ENCODE results near the gene WNT3A.

WNT3A gene

DNA sequence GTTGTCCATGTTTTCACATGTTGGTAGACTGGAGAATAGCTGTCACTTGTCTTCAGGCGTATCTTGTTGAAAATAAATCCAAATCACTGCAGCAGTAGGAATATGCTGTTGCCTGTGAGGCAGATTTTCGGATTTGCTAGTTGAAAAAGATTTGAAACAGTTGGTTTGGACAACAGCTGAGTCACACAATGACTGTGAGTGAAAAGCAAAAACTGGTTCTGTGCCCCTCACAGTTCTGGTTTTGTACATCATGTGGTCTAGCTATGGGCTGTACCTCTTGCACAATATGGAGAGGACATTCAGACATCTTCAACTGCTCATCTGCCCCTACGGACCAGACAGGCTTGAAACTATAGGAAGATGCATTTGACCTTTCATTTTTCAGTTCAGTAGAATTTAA, 77.5 kb downstream of the WNT3A start:
- DNase-seq (ENCODE audit: low read depth in 2 of 2) = no peak

DNA sequence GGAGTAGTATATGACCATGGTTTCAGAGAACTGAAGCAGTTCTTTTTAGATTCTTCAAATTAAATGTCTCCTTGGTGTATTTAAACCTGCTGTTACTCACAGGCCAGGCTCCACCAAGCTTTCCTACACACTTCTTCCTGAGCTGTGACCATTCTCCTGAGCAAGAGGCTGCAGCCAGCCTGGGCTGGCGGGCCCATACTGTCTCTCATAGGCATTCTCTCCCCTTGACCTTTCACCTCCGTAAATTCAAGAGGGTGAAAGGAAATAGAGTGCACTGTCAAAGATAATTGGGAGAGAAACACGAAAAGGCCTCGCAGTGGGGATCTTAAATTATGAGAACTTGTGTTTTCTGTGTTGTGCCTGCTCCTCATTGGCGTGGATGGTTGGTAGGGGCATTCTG, 78.0 kb downstream of the WNT3A start:
- no peak for DNase-seq (ENCODE audit: low read depth in 2 of 2)

DNA sequence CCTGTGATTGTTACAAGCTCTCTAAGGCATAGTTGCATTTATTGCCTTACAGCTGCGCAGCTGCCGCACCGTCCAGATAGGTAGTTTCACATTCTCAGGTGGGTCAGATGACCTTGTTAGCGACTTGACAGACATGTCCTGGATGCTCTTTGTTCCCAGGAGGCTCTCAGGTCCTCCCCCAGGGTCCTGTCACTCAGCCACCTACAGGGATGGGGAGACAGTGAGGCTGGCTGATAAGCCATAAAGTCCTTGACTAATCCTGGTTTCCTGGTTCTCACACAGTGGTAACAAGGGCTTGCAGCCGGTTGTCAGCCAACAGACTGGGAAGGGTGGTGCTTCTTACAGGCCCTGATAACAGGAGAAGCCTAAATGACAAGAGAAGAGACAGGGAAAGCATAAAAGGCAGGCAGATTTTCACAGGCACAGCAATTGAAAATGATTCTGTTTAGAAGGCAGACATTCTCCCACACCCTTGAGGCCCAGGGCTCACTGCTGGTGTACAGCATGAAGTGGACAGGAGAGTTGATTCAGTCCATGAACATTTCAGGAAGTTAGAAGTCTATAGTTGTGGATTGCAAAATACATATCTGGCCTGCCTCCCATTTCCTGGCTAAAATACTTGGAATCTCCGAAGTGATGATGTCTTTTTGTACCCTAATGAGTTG, 78.6 kb downstream of the WNT3A start:
- DNase-seq (ENCODE audit: low read depth in 2 of 2) = no peak

DNA sequence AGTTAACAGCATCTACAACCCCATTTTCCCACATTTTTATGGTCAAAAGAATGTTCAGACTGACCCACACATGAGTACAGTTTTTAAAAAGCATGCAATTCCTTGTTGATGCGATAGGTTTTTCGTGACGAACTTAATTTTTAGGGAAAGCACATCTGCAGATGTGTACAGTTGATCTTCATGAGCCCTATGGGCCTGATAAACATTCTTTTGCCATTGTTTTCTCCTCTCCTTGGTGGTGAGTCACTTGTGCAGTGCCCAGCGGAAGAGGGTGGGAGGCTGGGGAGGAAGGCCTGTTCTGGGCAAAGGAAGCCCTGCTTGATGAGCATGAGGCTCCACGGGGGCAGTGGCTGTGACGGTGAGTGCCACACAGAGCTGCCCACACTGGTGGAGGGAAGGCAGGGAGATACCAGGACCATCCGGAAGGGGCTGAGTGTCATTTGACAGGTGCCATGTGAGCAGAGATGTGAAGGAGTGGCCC, 81.0 kb downstream of the WNT3A start:
- no peak for DNase-seq (ENCODE audit: low read depth in 2 of 2)

DNA sequence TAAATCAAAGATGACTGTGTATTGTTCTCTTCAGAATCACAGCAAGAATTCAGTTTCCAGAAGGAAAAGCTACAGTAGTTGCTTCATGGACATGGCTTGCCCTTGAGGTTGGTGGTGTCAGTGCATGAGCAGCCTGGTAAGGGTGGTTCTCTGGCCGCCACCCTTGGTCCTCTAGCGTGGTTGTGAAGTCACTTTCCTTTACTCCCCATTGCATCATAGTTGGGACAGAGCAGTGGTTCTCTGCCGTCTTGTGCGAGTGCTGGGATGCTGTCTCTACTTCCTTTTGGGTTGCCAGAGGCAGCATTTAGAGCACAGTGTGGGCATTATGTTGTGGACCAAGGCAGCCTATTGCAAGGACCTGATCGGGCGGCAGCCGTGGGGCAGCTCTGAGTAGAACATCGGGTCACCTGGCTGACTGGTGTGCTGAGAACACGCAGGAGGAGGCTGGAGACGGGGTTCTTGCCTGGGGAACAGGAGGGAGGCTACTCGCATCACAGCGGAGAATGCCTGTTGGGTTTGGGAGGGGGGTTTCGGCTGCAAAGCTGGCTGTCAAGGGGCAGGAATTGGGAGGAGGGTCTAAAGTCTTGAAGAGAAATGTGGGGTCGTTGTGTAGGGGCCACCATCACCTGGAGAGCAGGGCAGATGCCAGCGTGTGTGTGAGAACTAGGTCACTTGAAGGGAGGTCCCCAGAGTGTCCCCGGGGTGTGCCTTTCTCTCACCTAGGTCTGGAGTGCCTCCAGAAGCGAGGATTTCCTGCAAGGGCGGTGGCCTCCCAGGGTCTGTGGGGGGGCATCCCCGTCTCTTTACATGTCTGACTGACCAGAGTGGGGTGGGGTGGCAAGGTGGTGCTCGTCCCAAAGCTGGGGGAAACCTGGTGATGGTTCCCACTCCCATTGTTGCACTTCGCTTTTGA, 82.0 kb downstream of the WNT3A start:
- no peak for DNase-seq (ENCODE audit: low read depth in 2 of 2)

DNA sequence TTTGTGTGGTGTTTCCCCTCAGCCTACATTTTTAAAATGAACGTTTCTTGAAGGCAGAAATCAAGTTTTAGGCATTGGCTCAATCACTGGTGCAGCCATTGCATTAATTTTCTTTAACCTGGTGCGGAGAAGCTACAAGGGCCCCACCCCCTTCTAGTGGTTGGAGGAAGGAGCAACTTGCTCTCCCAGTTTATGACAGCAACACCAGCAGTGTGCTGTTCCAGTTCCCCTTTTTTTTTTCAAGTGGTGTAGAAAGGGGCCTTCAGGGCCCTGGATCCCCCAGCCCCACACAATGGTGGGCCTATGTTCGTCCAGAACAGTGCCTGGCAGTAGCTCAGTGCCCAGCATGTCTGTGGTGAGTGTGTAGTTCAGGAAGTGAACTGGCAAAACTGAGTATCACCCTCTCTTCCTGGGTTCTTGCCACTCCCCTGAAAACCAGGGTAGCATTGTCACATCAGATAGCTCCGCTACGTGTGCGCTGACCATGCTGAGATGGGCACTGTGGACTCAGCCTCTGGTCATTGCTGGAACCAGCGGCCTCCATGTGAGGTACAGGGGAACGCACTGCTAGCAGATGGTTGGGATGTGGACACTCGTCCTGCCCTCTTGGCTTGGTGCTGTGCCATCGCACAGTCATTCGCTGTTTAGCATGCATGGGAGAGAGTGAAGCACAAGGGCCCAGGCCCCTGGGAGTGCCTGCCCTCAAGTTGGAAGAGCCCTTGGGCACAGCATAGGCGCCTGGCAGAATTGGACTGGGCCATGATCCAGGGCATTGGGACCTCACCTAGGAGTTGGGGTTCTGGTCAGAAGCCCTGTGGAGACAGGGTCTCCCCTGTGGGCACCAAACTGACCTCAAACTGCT, 83.0 kb downstream of the WNT3A start:
- no peak for DNase-seq (ENCODE audit: low read depth in 2 of 2)

DNA sequence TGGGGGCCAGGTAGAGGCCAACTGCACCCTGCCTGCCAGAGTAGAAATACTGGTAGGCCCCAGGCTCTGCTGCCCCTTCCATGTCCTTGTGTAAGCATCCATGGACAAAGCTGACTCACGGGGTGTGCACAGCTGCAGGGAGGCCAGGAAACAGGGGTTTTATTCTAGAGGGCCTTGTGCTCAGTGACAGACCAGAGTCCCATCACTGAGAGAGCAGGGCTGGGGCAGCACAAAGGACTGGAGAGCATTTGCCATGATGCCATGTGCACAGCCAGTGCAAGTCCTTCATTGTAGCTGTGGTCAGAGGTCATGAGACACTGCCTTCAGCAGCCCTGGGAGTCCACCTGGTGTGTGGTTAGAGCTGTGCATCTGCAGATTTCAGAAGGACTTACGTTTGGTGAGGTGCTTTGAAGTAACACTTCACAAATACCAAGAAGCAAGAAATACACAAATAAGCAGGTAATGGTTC, 83.8 kb downstream of the WNT3A start:
- no peak for DNase-seq (ENCODE audit: low read depth in 2 of 2)

DNA sequence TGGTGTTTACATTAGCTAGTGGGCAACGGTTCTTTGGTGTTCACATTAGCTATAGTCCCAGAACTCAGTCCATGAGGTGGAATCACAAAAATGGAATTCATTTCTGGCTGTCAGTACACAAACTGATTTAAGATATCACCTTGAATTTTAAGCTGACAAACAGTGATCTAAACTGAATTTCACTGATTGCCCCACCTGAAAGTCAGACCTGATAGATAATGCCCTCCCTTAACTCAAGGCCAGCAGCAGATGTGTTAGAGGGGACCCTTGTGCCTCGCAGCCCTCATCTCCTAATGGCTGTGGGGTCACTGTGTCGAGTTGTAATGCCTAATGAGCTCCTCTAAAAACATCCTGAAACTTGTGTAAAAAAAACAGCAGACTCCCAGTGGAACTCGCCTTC, 84.3 kb downstream of the WNT3A start:
- no peak for DNase-seq (ENCODE audit: low read depth in 2 of 2)

- DNase-seq (ENCODE audit: low read depth in 2 of 2) = no peak
Observed at GRCh38 chr1:228092342-228093049, 85.7 kb downstream of the WNT3A start.

DNA sequence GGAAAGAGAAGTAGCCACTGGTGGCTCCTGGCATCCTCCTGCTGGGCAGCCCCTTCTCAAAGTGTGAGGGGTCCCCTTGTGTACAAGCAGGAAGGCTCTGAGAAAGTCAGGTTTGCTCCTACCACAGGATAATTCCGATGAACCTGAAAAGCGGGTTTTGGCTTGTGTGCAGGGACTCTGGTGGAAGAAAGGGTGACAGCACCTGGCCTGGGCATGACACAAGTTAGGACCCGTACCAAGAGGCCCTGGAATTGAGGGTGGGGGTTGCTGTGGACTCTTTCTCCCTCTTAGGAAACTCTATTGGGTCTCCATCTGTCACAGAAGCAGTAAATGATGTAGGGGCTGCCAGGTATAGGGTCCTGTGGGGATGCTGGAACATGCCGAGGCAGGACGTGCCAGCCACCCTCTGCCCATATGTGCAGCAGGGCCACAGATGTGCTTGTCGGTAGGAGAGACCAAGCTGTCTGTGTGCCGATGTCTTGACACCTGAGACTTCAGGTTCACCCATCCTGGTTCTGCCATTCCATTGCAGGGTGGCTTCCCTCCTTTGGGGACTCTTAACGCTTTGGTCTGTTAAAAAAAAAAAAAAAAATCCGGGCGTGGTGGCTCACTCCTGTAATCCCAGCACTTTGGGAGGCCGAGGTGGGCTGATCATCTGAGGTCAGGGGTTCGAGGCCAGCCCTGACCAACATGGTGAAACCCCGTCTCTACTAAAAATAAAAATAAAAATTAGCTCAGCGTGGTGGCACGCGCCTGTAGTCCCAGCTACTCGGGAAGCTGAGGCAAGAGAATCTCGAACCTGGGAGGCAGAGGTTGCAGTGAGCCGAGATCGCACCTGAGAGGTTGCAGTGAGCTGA, 86.5 kb downstream of the WNT3A start:
- no peak for DNase-seq (ENCODE audit: low read depth in 2 of 2)

- DNase-seq (ENCODE audit: low read depth in 2 of 2) = no peak
Observed at GRCh38 chr1:228094432-228095016, 87.7 kb downstream of the WNT3A start.

DNA sequence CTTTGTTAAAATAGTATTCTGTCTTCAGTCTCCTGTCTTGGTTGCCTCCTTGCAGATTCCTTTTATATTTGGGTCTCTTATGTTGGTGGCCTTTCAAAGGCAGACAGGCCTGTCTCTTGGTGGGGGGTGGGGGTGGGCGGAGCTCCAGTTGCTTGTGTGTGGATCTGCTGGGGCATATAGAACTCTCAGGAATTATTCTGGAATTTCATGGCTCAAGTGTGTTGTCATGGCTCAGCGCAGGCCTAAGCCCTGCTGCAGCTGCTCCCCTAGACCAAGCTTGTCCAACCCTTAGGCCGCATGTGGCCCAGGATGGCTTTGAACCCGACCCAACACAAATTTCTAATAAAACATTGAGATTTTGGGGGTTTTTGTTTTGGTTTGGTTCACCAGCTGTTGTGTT, 88.4 kb downstream of the WNT3A start:
- no peak for DNase-seq (ENCODE audit: low read depth in 2 of 2)

- no peak for DNase-seq (ENCODE audit: low read depth in 2 of 2)
Observed at GRCh38 chr1:228095938-228096337, 89.1 kb downstream of the WNT3A start.

GRCh38 chr1:228096416-228097332, 89.9 kb downstream of the WNT3A start:
- no peak for DNase-seq (ENCODE audit: low read depth in 2 of 2)

DNA sequence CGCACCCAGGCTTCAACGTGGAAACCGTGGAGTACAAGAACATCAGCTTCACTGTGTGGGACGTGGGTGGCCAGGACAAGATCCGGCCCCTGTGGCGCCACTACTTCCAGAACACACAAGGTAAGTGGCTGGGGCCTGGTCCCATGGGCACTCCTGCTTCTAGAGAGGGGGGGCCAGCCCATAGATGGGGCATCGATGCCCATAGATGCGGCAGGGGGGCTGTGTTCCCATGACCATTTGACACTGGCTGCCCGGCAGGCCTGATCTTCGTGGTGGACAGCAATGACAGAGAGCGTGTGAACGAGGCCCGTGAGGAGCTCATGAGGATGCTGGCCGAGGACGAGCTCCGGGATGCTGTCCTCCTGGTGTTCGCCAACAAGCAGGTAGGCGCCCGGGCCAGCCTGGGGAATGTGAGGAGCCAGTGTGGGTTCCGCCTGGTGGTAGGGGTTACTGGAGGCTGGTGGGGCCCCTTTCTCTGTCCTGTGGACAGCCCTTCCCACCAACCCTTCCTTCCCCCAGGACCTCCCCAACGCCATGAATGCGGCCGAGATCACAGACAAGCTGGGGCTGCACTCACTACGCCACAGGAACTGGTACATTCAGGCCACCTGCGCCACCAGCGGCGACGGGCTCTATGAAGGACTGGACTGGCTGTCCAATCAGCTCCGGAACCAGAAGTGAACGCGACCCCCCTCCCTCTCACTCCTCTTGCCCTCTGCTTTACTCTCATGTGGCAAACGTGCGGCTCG, 90.7 kb downstream of the WNT3A start:
- DNase-seq (ENCODE audit: low read depth in 2 of 2) = no peak

- no peak for DNase-seq (ENCODE audit: low read depth in 2 of 2)
Observed at GRCh38 chr1:228098323-228098931, 91.6 kb downstream of the WNT3A start.

DNA sequence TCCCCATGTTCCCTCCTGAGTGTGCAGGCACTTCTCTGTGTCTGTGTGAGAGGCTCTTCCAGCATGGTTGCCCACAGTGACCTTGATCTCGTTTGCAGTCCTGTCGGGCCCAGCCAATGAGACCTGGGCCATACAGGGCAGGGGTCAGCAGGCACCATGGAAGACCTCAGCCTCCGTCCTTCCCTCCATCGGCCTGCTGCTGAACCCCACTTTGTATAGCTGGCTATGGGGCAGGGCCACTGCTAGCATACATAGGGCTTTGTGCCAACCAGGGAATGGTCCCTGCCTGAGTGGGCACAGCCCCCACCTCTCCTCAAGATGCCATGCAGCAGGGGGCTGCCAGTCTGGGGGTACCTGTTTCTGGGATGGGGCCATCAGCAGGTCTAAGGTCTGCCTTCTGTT, 92.5 kb downstream of the WNT3A start:
- no peak for DNase-seq (ENCODE audit: low read depth in 2 of 2)
